ENCODE results near the gene GFOD1.

DNA sequence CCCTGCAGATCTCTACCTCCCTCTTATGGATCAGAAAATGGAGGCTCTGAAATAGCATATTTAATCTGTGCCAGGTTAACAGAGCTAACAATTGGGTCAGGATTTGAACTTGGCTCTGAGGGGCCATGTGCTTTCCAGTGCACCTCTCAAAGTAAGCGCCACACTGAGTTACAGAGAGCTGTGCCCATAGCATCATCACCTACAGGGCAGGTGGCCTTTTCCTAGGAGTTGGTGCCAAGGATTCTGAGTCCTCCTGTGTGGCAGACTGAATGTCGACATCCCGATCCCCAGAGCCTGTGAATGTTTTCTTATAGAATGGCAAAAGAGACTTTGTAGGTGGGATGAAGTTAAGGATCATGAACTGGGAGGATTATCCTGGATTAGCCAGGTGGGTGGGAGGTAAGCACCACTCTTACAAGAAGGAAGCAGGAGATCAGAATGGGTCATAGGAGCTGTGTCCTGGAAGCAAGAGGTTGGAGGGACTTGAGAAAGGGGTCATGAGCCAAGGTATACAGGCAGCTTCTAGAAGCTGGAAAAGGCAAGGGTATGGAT, 91.1 kb downstream of the GFOD1 start:
- TF ChIP-seq FOXA1 (IDR thresholded peaks at IDR 0.05) = no peak
- TF ChIP-seq, protein P1, sequence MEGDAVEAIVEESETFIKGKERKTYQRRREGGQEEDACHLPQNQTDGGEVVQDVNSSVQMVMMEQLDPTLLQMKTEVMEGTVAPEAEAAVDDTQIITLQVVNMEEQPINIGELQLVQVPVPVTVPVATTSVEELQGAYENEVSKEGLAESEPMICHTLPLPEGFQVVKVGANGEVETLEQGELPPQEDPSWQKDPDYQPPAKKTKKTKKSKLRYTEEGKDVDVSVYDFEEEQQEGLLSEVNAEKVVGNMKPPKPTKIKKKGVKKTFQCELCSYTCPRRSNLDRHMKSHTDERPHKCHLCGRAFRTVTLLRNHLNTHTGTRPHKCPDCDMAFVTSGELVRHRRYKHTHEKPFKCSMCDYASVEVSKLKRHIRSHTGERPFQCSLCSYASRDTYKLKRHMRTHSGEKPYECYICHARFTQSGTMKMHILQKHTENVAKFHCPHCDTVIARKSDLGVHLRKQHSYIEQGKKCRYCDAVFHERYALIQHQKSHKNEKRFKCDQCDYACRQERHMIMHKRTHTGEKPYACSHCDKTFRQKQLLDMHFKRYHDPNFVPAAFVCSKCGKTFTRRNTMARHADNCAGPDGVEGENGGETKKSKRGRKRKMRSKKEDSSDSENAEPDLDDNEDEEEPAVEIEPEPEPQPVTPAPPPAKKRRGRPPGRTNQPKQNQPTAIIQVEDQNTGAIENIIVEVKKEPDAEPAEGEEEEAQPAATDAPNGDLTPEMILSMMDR (IDR thresholded peaks at IDR 0.05; ENCODE audit: low read depth, low read length, missing input control) = no peak
